SH-SY5Y (cell line): ENCODE measurements around the gene KCNAB2.

Experiments used
- GATA2 ChIP-seq: IDR thresholded peaks from 2 replicates; pipeline ENCODE4 v1.6.1; 2011; ENCODE audit warnings: mild to moderate bottlenecking, low read depth, low read length
- GATA3 ChIP-seq: IDR thresholded peaks from 2 replicates; pipeline ENCODE4 v1.6.1; 2011; ENCODE audit warnings: low read depth, mild to moderate bottlenecking, low read length, moderate library complexity

GRCh38 chr1:6074192-6074901, 28.7 kb downstream of the KCNAB2 start:
- TF ChIP-seq GATA2 (no peak), GATA3 (no peak)
